NCI-H345 (cell line): ENCODE results near the gene SF3A1.
A peak's percentile ranks its signal among the peaks of the same experiment; 100 is the strongest.

Experiments
- DNase-seq: peaks from one replicate; lab custom pipeline; 2025; lab: John Stamatoyannopoulos, UW

SF3A1 gene

DNA sequence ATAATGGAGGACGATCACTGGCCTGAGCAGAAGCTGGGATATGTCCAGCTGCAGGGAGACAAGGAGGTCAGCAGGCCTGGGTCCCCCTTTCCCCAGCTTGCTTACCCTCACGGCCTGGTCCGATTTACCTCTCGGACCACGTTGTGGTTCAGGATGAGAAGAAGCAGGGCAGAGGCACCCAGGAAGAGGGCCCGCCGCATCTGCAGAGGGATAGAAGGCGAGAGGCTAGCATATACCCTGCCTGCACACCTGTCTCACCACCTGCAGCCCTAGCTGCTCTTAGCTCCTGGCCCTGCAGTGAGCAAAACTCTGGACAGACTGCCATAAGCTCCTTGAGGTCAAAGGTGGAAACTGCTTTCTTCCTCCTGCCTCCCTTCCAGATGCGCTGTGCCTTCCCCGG is 29.2 kb upstream of the SF3A1 start:
- no peak for DNase-seq

DNA sequence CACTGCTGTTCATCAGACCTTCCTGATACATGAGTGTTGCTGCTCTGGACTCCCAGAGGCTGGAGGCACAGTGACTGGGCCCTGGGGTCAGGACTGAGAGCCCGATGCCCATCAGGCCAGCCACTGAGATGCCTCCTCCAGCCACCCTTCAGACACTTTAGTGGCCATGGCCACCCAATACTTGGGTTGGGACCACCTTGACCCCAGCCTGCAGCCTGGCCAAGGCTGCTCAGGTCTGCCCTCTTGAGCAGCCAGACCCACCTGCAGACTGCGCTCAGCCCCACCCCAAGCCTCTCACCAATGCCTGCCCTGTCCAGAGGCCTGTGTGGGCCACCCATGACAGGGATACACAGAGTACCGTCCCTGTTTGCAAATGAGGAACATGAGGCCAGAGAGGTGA is 26.4 kb upstream of the SF3A1 start:
- no peak for DNase-seq

DNA sequence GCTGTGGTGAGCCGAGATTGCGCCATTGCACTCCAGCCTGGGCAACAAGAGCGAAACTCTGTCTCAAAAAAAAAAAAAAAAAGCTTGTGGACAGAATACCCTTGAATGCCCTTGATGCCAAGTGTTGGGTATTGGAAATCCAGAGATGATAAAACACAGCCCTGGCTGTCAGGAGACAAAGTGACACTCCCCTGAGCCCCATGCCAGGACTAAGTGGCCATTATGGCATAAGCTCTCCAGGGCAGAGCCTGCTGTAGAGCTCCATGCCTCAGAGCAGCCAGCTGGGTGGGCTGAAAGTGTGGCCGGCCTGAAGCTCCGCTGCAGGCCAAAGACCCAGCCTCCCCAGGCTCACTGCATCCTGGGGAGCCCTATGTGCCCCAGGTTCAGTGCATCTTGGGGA is 25.6 kb upstream of the SF3A1 start:
- no peak for DNase-seq

DNA sequence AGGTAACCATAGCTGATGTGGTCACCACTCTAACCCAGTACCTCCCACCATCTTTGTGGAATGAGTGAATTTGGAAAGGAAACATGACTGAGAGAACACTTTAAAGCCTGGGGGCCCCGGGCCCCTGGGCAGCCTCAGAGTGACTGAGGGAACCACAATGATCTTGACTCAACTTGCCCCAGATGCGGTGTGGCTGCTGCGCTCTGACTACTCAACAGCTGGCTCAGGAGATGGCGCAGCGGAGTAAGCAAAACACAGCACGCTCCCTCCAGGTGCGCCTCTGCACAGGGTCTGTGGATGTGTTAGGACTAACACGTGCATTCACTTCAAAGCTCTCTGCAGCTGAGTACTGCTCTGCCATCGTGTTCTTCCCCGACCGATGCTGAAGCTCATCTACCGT is 24.6 kb upstream of the SF3A1 start:
- DNase-seq = no peak

DNA sequence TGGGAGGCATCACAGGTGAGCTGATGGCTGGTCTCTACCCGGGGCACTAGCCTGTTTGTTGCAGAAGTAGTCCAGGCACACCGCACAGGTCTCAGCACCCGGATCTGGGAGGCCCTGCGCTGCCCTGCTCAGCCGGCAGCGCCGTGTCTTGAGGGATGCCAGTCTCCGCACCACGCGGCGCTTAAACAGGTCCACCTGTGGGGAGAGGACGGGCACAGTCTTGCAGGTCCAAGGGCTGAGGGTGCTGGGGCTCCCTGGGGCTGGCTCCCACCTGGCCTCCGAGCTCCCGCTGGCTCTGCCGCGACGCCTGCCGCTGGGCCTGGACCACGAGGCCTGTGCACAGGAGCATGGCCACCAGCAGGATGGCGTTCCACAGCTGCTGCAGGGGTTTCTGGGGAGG is 23.3 kb upstream of the SF3A1 start:
- no peak for DNase-seq

DNA sequence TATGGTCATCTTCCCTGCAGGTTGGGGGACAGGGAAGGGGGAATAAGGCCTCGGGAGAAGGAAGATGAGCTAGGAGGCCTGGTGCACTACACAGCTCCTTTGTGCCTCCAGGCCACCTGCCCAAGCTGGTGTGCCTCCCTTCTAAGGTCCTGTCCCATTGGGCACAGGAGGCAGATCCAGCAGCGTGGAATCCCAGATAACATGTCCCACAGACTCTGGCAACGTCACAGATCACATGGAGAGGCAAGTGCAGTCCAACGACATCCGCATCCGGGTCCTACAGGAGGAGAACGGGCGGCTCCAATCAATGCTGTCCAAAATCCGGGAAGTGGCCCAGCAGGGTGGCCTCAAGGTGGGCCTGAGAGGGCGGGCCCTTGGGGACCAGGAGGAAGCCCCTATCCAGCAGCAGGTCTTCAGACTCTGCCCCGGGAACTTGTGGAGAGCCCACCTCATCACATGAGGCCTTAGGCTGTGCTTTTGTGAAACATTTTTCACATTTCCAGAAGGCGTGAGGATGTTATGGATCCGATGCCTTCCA is 18.7 kb upstream of the SF3A1 start:
- DNase-seq = no peak

DNA sequence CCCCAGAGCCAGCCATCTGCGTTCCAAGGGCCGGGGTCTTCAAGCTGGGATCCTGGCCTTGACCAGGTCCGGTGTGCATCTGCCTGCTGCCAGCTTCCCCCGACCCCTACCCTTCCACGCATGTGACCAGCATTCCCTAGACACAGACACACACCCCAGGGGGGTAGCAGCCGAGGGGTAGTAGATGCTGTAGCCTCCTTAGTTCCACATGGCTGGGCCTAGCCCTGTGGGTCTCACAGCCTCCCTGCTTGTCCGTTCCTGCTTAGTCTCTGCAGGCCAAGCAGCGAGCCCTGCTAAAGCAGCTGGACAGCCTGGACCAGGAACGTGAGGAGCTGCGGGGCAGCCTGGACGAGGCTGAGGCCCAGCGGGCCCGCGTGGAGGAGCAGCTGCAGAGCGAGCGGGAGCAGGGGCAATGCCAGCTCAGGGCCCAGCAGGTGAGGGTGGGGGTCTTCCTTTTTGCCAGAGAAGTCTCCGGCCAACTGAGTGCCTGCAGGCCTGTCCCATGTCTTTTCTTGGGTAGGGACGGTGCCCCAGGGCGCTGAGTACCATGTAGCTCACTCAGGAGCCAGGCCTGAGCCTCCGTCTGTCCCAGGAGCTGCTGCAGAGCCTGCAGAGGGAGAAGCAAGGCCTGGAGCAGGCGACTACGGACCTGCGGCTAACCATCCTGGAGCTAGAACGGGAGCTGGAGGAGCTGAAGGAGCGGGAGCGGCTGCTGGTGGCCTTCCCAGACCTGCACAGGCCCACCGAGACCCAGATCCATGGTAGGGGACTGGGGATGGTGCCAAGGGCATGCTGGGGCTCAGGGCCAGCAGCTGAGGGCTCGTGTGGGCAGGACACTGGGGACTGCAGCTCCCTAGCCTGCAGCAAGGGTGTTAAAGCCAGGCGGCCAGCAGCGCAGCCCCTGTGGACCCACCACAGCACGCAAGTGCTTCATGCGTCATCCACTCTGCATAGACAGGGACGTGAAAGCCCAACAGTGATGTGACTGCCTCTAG is 16.9 kb upstream of the SF3A1 start:
- DNase-seq = no peak

DNA sequence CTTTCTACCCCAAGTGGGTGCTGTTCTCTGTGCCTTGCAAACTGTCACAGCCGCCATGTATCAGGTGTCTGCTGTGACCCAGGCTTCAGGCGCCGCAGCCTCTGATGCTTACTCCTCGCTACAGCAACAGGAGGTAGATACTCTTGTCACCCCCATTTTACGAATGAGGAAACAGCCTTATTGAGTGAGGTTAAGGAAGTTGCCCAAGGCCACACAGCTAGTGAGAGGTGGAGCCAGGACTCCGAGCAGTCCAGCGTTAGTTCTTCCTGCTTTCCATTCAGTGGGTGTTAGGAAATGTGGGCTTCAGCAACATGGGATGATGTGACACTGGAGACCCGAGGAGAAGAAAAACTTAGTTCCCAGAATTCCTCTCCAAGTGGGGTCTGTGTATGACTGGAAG is 16.2 kb upstream of the SF3A1 start:
- no peak for DNase-seq

DNA sequence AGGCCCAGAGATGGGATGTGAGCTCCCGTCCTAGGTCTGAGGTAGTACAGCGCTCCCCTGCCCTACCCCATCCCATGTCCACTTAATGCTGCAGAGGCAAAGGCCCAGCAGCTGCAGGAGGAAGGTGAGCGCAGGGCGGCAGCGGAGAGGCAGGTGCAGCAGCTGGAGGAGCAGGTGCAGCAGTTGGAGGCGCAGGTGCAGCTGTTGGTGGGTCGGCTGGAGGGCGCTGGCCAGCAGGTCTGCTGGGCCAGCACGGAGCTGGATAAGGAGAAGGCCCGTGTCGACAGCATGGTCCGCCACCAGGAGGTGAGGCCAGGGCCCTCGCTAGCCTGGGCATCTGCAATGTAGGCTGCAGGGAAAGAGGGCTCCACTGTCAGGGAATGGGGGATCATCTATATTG is 15.3 kb upstream of the SF3A1 start:
- no peak for DNase-seq

DNA sequence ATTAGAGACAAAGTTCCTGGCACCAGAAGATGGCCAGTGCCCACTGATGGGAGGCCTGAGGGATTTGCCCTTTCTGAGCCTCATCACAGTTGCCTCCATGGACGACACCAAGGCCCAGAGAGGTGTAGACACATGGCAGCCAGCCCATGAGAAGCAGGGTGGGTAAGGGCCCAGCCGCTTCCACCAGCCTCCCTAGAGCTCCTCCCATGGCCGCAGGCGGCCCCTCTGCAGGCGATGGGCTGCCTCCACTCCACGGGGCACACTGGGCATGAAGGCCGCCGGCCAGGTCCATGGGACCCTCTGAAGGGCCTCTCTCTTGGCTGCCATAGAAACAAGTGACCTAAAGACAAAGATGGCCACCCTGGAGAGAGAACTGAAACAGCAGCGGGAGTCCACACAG is 14.6 kb upstream of the SF3A1 start:
- DNase-seq = no peak

DNA sequence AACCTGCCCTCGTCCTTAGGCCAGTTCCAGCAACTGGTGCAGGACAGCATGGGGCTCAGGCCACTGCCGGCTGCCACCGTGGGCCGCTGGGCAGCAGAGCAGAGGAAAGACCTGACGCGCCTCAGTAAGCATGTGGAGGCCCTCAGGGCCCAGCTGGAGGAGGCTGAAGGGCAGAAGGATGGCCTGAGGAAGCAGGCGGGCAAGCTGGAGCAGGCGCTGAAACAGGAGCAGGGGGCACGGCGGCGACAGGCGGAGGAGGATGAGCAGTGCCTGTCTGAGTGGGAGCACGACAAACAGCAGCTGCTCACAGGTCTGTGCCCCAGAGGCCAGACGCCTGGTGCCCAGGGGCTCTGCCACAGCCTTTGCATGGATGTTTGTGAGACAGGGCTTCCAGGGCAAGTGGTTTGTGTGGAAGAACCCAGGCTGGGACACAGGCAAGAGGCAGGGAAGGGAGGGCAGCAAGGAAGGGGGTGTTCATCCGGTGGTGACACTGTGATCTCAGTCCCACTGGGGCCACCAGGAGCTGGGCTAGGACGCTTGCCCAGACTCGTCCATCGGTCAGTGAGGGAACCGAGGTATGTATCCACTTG is 14.0 kb upstream of the SF3A1 start:
- DNase-seq = no peak

DNA sequence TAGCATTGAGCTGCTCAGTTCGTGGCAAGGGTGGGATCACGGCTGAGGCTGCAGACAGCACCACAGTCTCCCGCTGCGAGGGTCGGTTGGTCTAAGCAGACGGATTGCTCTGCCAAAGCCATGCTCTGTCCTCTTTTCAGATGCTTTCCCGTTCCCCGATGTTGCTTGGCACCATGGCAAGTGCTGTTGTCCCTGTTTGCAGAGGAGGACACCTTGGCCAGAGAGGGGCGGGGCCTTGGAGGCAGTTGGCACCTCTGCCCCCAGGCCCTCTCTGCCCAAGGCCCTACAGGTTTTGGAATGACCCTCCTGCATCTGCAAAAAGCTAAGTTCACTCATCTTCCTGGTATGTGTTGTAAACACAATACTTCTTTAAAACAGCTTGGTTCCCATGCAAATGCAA is 11.7 kb upstream of the SF3A1 start:
- no peak for DNase-seq

DNA sequence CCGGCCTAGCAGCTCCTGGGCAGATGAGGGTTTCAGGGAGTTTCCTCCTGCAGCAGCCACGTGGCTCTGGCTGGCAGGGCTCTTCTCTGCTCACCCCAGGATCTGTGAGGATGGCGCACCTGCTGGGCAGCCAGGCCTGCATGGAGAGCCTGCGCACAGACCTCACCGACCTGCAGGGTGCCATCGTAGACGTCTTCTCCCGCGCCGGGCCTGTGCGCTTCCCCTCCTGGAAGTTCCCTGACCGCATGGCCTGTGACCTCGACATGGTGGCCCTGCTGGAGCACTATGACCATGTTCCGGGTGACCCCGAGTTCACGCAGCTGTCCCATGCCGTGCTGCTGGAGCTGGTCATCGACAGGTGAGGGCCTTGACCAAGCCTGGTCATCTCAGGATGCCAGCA is 9.2 kb upstream of the SF3A1 start:
- no peak for DNase-seq

DNA sequence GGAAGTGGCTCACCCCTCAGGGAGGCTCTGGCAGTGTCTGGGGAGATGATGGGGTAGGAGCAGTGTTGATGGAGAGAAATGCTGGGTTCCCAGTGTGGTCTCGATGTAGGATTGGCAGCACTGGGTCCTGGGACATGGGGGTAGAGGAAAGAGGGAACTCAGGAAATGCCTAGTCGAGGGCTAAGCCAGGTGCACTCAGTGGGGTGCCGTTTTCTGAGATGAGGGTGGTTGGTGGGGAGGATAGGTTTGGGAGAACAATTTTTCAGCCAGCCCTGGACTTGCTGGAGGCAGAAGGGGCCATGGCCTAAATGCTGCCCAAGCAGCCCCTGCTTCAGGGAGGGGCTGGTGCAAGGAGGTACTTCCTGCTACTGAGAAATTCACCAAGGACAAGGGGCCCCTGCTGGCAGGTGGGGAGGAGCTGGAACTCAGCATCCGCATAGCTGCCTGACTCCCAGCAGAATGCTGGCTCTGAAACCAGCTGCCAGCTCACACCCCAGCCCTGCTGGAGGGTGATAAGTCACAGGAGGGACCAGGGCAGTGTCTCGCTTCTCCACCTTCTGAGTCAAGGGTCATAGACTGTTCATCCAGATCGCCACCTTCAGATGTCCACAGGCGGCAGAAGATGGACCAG is 6.1 kb upstream of the SF3A1 start:
- DNase-seq = peak; percentile 1

DNA sequence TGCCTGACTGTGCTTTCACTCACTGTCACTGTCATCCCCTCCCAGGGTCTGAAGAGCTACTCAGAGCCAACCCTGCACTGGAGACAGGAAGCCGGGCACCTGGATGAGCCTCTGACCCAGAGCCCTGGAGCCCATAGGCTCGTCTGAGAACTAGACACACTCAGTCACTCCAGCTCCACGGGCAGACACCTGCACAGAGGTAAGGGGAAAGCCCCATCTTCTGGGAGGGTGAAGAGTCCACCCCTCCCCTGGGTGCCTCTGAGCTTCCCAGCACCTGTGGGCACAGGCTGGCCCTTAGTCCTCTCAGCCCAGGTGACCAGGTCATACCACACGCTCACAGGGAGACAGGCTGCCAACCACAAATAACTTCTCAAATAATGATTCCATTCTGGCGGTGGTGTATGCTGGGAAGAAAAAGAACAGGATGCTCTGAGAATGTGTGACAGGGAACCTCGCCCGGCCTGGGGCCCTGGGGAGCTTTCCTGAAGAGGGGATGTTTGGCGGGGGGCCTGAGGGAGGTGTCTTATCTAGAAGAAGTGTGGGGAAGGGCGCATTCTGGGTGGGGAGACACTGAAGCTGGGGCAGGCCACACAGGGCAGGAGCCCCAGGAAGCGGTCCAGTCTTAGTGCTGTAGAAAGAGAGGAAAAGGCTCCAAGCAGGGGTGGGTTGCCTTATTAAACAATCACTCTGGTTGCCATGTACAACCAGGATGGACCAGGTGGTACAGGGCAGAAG is 5.4 kb upstream of the SF3A1 start:
- no peak for DNase-seq

DNA sequence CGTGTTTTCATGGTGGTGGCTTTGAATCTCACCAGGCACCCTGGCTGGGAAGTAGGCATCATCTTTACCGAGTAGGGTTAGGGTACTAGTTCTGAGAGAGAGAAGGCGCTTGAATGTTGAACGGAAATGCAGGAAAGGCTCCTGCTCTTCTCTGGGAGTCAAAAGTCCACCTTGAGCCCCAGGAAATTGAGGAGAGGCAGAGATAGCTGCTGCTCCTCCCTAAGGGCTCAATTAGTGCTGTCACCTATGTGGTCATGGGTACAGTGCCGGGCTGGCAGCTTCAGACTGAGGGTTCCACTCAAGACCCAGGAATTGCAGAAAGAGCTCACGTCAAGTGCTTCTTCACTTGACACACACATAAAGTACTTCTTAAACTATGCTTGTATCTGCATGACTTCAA is 1.8 kb upstream of the SF3A1 start:
- DNase-seq = no peak

DNA sequence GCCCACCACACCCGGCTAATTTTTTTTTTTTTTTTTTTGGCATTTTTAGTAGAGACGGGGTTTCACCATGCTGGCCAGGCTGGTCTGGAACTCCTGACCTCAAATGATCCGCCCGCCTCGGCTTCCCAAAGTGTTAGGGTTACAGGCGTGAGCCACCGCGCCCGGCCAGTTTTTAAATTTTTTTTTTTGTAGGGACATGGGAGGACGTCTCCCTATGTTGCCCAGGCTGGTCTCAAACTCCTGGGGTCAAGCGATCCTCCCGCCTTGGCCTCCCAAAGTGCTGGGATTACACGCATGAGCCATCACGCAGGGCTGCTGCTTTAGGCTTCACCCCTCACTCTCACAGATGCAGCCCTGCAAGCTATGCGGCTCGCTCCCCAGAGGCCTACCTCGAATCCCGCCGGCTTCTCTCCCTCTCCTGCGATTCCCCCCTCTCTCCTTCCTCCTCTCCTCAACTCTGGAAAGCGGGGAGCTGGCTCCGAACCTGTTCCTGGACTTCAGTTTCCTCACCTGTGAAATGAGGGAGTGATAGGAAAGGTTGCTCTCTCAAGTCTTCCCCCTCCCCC is 1.0 kb upstream of the SF3A1 start:
- DNase-seq = no peak

DNA sequence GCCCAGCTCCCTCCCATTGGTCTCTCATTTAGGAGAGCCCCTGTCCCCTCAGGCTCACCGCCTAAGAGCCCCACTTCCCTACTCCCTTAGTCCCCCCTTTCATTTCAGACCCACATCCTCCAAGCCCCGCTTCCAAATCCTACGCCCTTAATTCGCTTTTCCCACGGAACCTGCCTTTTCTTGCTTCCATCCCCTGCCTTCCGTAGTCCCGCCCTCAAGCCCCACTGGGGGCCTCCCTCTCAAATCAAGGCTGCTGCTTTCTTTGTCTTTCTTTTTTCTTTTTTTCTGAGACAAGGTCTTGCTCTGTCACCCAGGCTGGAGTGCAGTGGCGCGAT is 509 bp upstream of the SF3A1 start:
- no peak for DNase-seq

DNA sequence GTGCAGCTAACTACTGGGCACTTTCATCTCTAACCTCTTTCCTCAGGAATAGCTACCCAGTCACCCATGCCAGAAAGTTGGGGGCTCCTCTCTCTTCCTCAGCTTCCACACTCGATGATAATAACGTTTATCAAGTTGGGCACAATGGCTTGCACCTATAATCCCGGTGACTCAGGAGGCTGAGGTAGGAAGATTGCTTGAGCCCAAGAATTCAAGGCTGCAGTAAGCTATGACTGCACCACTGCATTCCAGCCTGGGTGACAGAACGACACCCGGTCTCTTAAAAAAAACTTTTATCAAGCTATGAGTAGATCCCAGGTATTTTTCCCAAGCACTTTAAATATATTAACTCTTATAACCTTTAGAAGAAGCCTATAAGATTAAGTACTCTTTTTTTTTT is 2.0 kb downstream of the SF3A1 start:
- no peak for DNase-seq

DNA sequence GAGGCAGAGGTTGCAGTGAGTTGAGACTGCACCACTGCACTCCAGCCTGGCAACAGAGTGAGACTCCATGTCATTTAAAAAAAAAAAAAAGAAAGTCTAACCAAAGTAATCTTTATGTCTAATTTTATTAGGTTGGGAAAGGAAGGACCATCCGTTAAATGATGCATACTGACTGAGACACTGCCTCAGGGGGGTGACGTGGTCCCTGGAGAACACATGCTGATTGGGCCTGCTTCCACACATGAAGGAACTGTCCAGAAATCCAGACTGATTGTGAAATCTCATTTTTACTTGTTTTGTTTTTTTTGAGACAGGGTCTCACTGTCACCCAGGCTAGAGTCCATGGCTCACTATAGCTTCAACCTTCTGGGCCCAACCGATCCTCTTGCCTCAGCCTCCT is 5.5 kb downstream of the SF3A1 start:
- DNase-seq = no peak

DNA sequence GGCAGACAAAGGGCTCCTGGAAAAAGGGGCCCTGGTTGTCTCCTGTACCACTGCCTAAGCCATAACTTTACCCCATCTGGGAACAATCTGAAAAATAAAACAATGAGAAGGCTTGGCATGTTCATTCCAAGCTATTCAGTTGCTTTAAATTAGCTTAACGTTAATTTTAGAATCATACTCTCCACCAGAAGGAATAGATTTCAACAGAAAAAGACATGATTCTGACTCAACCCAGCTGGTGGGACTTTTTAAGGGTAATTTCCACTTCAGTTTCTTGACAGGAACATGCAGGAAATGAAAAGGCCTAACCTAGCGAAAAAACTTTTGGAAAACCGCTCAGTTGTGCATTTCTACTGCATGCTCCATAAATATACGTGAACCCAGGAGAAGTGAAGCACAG is 7.9 kb downstream of the SF3A1 start:
- no peak for DNase-seq

DNA sequence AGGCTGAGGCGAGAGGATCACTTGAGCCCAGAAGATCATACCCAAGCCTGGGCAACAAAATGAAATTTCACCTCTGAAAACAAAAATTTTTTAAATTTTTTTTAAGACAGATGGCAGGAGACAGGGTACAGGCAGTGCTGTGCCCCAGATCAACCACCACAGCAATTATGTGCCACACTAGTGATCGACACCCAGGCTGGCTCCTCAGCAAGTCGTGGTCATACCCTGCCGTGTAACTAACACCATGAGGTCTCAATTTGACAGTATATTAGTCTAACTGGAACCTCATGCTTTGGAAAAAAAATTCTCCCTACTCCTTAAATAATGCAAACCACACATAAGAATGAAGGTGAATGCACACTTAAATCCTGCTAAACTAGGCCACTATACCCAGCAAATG is 8.3 kb downstream of the SF3A1 start:
- no peak for DNase-seq
